HG03108 (cell line): ENCODE results near the gene B3GALT2.
"Not testable (repeated sequence)": the region's sequence is repeated elsewhere in the genome, so short reads cannot be mapped to it uniquely, and the experiment has no call there.

Experiments
- ATAC-seq: cut with Tn5 transposase; IDR thresholded peaks from one replicate; pipeline ENCODE4 v1.9.1; 2021; ENCODE audit warnings: moderate library complexity; ENCODE audit not compliant: unreplicated experiment

Gene B3GALT2

GRCh38 chr1:193185901-193186731, at the start of gene B3GALT2:
Gene B3GALT2, minus strand, starts transcription at chr1:193186613. Its CDS starts 5,051 bp downstream, at chr1:193181562.
- no peak for ATAC-seq

DNA sequence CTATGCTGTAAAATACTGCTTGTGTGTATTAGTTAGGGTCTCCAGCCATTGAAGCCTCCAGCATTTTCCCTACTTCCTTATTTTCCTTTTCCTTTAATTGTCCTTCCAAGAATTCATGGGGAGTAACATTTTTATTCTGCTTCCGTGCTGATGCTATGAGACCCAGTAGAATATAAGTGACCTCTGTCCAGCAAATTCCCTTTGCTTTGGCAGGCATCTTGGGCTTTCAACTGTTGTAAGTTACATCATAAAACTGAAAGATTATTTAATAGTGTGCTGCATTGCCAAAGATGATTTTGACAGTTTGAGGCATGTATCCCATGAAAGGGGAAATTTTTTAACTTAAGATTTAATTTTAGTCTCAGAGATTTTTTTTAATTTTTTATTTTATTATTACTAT, 48.1 kb upstream of the B3GALT2 start:
- ATAC-seq: no peak

GRCh38 chr1:193231146-193231545, 44.7 kb upstream of the B3GALT2 start:
- not testable (repeated sequence) for ATAC-seq

DNA sequence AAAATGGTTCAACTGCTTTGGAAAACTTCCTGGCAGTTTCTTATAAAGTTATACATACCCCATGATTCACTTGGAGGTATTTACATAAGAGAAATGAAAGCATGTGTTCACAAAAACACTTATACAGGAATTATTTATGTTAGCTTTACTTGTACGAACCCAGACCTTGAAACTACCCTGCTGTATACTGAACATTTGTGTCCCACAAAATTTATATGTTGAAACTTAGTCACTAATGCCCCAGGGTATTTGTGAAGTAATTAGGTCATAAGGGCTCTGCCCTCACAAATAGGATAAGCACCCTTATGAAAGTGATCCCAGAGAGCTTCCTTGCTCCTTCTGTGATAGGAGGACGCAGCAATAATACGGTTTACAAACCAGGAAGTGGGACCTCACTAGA, 42.7 kb upstream of the B3GALT2 start:
- no peak for ATAC-seq

DNA sequence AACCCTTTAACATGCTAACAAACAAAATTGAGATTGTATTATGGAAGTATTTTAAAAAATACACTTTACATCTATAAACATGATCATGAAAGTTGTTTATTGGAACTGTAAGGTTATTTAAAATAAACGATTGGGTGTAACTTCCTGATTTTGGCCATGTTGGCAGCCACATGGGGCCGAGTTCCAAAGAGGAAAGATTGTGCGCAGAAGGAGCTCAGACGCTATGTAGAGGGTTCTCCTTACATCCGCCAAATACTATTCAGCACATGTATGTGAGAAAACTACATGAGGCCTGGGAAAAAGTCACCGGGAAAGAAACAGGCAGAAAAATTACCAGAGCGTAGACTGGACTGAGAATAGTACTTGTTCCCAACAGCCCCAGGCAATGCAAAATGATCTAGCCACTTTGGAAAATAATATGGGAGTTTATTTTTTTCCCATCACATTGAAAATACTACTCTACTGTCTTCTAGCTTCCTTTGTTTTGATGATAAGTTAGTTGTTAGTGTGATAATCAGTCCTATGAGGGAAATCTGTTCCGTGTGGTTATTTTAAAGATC, 35.7 kb upstream of the B3GALT2 start:
- ATAC-seq: no peak

DNA sequence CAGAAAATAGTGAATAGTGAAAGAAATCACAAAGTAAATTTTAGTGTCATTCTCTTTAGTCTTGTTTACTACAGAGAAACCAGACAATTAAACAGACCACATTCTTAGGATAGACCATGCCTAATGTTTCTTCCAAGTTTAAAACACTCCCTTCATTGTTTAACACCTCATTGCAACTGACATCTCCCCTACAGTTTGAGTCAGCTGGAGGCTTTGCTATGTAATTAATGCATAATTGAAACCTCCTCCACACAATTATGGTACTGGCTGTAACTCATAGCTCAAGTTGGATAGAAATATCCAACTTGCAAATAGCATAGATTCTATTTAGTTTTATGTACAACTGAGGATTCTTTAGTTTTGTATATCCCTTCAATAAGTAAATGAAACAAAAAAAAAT, 35.2 kb upstream of the B3GALT2 start:
- no peak for ATAC-seq

DNA sequence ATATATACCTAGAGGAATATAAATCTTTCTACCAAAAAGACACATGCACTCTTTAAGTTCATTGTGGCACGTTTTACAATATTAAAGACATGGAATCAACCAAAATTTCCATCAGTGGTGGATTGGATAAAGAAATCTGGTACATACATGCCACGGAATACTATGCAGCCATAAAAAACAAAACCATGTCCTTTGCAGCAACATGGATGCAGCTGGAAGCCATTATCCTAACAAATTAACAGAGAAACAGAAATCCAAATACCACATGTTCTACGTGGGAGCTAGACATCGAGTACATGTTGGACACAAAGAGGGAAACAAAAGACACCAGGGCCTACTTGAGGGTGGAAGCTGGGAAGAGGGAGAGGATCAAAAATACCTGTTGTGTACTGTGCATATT, 33.0 kb upstream of the B3GALT2 start:
- no peak for ATAC-seq

DNA sequence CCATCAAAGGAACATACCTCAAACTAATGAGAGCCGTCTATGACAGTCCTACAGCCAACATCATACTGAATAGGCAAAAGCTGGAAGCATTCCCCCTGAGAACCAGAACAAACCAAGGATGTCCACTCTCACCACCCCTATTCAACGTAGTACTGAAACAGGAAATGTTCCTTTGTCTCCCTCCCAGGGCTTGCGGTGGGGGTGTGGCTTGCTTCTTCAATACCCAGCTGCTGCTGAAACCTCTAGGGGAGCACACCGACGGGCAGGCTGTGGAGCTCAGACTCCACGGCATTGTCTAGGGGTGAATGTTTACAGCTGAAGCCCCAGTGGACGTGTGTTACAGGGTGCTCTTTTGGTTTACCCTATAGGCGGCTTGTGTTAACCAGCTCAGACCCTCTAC, 30.5 kb upstream of the B3GALT2 start:
- ATAC-seq: no peak

- no peak for ATAC-seq
These were observed 27.6 kb upstream of the B3GALT2 start for GRCh38 chr1:193213998-193214397.

DNA sequence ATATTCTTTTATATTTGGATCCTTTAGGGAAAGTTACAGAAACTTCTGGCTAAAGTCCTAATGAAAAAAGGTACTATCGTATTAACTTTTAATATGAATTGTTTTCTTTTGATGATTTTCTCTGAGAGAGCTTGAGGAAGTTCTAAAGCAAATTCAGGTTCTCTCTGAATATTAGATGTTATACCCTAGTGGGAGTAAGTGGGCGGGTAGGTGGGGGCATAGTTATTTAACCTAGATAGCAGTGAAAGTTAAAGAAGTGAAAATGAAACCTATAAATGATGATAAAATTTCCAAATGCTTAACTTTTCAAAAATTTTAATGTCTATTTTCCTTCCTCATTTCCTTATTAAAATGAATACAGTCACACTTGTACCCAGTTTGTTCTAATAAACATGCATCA, 26.2 kb upstream of the B3GALT2 start:
- ATAC-seq: no peak

DNA sequence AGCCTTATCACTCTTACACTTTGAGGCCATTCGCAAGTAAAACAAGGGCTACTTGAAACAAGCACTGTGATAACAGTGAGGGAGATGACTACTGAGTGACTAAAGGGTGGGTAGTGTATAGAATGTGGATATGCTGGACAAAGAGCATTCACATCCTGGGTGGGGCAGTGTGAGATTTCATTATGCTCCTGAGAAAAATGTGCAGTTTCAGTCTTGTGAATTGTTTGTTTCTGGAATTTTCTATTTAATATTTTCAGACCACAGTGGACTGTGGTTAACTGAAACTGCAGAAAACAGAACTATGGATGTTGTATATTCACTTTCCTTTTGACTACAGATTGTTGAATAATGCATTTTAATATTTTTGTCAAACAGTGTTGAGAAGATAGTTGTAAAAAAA, 25.1 kb upstream of the B3GALT2 start:
- ATAC-seq: peak; percentile 72

- no peak for ATAC-seq
These were observed 24.6 kb upstream of the B3GALT2 start for GRCh38 chr1:193210996-193211395.

- ATAC-seq: no peak
These were observed 14.6 kb upstream of the B3GALT2 start for GRCh38 chr1:193201021-193201420.

GRCh38 chr1:193199940-193200339, 13.5 kb upstream of the B3GALT2 start:
- no peak for ATAC-seq

GRCh38 chr1:193192586-193192985, 6.2 kb upstream of the B3GALT2 start:
- ATAC-seq: no peak

DNA sequence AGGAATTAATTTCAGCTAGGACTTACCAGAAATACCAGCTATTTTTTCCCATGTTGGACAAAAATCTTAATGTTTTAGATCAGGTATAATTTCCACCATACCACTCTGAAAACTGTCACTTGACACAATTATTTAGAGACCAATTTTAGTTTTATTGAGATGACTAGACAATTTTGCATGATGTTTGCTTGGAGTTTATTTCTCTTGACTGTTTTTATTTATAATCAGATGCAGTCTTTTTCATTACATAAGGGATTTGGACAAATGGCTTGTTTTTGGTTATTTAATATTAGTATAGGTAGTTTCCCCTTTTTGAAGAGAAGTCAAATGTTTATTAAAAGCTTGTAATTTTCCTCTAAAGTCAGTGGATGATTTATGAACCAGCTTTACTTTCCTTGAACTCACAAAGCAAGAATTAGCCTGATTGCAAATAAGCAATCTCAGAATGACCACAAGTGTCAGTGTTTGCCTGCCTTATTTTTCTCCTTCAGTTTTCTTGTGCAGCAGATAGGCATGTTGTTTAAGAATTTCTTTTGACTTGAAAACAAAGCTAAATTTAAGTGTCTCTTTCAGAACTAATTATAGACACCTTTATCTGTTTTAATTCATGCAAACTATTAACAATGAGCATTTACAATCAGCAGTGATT, 3.8 kb upstream of the B3GALT2 start:
- ATAC-seq: no peak

DNA sequence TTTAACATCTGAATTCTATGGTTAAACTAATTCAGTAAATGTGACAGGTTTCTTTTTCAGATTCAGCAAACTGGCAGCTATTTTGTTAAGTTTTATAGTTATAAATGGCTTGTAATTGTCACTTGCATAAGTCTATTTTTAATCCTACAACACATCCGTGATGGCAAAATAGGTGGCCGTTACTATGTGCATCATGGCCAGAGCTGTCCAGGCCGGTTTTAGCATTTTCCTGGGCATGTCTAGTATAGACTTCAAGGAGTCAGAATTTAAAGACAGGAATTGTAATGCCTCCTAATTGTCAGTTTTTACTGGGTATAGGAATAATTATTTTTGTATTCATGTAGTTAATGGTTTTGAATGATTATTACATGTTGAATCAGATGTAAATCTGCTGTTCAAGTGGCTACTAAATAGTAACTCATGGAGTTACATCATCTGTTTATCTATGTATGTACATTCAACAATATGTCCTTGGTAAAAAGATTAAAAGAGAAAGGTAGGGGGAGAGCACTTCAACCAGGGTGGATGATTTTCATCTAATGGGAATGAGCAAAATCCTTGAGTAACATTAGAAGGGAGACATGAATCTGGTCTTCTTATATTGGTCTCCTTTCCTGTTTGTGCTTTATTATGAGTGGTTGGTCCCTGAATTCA, 3.2 kb upstream of the B3GALT2 start:
- ATAC-seq: no peak

GRCh38 chr1:193188915-193189314, 2.5 kb upstream of the B3GALT2 start:
- not testable (repeated sequence) for ATAC-seq

DNA sequence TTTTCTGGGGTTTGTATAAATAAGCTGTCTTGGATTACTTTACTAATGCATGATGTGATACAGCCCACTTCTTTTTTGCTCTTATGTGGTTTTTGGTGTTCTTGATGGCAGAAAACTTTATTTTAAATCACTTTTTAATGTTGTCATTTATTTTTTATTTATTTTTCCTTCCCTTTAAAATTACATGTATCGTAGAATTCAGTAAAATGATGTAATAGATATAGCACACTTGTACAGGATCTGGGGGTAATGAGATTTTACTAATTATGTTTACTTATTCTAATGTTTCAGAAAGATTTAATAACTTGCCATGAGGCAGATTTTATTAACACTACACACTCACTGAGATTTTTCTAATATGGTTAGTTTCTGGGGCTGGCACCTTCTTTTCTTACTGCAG, 701 bp upstream of the B3GALT2 start:
- ATAC-seq: no peak

DNA sequence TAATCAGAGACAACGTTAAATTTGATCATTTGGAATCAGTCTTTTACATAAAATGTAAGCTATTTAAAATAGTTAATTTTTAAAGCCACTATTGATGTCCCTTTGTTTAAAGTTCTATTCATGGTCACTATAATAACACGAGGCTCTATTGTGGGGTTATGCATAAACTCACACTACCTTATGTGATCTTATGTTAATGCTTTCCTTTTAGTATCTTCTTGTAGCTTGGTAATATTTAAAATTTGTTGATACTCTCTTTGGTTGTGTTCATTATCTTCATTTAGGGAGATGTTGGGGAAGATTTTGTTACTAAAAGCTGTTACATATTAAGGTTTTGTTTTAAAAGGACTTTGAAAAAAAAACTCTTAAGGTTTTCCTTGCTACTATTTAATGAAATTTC, 1.2 kb downstream of the B3GALT2 start:
- ATAC-seq: no peak

DNA sequence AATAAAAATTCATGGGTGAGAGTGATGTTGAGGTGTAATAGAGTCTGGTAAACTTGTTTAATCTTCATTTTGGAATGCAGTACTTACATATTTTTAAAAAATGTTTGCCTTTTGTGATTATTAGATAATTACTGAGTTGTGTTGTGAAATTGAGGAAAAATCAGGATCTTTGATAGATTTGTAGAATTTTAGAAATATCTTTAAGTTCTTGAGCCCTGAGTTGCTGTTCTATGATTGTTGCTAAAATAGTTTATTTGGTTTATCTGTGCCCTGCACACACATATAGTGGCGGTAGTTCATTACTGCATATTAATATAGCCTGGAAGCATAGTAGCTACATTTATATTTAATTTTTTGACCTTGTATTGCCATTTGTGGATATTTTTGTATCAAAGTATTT, 1.6 kb downstream of the B3GALT2 start:
- ATAC-seq: no peak
